Cortex of kidney (tissue), 1 donor: ENCODE data around the gene HELLS.
"Not testable (repeated sequence)": the region's sequence is repeated elsewhere in the genome, so short reads cannot be mapped to it uniquely, and the experiment has no call there.

Source experiments
- DNase-seq: peaks from one replicate; lab custom pipeline; 2025; lab: John Stamatoyannopoulos, UW

Gene HELLS

DNA sequence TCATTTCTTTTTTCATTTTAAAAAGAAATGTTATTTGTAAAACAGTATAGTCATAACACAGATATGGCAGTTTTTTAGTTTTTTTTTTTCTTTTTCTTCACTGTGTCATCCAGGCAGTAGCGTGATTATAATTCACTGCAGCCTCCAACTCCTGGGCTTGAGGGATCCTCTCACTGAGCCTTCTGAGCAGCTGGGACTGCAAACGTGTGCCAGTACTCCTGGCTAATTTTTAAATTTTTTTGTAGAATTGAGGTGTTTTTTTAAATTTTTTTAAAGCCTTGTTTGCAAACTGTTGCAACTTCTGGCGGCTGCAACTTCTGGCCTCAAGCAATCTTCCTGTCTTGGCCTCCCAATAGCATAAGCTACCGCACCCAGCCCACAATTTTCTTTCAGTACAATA lies 63.0 kb downstream of the HELLS start:
- DNase-seq = no peak

- no peak for DNase-seq
Observed at GRCh38 chr10:94614558-94614957, 69.0 kb downstream of the HELLS start.

DNA sequence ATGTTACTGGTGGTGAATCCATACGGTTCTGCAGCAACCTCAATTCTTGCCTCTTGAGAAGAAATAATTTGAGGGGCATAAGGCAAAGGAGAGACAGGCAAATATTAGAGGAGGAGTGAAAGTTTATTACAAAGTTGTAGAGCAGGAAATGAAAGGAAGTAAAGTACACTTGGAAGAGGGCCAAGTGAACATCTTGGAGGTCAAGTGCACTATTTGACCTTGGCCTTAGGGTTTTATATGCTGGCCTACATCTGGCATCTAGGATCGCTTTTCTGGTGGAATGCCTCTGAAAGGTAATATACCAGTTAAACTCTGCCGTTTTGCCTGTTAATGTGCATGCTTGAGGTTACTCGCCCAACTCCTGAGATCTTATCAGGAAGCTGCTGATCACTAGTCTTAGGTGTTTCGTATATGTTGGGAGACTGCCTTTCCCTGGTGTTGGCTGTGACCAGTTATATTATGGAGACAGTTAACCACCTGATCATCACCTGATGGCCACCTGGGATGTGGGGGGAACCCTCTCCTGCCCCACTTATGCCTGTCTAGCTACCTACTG lies 71.9 kb downstream of the HELLS start:
- DNase-seq = no peak

- DNase-seq = no peak
Observed at GRCh38 chr10:94622666-94623205, 77.1 kb downstream of the HELLS start.

GRCh38 chr10:94623572-94623971 lies 78.0 kb downstream of the HELLS start:
- DNase-seq = no peak

DNA sequence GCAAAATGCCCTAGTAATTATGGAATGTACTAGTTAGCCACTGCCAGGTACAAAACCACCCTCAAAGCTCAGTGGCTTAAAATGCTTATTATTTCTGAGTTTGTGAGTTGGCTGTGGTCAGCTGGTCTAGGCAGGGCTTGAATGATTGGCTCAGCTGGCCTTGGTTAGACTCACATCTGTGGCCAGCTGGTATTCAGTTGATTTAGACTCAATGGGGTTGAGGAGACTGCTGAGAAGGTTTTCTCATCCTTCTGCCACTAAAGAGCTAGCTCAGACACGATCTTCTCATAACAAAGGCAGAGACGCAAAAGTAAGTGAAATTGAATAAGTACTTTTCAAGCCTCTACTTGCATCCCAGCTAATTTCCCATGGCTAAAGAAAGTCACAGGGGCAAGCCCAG lies 80.9 kb downstream of the HELLS start:
- DNase-seq = no peak

DNA sequence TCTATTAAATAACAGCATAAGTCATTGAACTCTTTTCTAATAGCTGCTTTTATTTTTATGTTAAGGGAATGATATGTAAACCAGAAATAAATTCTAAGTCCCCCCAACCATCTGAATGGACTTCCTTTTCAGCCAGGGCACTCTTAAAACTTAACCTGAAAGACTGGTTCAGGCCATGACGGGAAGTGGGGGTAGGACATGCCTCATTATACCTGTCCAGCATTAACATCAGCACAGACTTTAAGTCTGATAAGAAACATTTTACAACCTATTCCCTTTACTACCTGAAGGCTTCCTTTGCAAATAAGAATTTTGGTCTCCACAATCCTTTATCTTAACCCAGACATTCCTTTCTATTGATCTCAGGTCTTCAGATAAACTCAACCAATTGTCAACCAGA lies 81.9 kb downstream of the HELLS start:
- no peak for DNase-seq

DNA sequence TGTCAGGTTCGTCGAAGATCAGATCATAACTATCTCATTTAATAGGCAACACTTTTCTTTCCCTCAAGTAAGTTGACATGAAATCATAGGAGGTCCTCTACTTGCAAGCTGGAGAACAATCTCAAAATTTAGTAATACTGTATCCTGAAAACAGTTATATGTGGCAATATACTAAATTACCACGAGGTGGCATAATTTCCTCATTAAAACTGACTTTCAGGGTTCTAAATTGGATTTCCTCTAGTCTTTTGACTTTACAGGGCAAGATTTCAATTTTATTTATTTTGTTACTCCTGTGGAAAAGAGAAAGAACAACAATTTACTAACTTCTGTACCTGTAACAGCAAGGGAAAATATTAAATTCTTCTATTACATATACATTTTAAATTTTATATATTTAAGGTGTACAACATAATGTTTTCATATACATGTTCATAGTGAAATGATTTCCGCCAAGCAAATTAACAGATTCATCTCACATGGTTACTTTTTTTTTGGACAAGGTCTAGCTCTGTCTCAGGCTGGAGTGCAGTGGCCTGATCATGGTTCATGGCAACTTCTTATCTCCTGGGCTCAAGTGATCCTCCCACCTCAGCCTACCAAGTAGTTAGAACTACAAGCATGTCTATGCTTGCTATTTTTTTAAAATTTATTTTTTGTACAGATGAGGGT lies 84.6 kb downstream of the HELLS start:
- no peak for DNase-seq

GRCh38 chr10:94631077-94631875 lies 85.7 kb downstream of the HELLS start:
- no peak for DNase-seq

DNA sequence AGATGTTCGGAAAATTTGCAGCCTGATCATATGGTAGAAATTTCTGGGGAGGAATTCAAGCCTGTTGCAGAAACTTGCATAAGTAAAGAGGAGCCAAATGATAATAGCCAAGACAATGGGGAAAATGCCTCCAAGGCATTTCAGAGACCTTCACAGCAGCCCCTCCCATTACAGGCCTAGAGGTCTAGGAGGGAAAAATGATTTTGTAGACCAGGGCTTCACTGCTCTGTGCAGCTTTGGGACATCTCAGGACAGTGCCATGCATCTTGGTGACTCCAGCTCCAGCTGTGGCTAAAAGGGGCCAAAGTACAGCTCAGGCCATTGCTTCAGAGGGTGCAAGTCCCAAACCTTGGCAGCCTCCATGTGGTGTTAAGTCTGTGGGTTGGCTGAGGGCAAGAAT lies 87.4 kb downstream of the HELLS start:
- no peak for DNase-seq

GRCh38 chr10:94638097-94638496 lies 92.5 kb downstream of the HELLS start:
- DNase-seq = not testable (repeated sequence)

- DNase-seq = no peak
Observed at GRCh38 chr10:94639902-94640301, 94.3 kb downstream of the HELLS start.

- DNase-seq = no peak
Observed at GRCh38 chr10:94640562-94640961, 95.0 kb downstream of the HELLS start.

GRCh38 chr10:94641480-94641879 lies 95.9 kb downstream of the HELLS start:
- no peak for DNase-seq

- DNase-seq = no peak
Observed at GRCh38 chr10:94644352-94644751, 98.8 kb downstream of the HELLS start.

GRCh38 chr10:94645285-94645684 lies 99.7 kb downstream of the HELLS start:
- DNase-seq = no peak
